DMS153 treated with DMSO at 0.1 percent for 48 hours (cell line): Measurements from ENCODE around the gene SGIP1.

Experiments used
- DNase-seq: peaks from one replicate; lab custom pipeline; 2025; ENCODE audit not compliant: unreplicated experiment; lab: John Stamatoyannopoulos, UW

SGIP1 gene

DNA sequence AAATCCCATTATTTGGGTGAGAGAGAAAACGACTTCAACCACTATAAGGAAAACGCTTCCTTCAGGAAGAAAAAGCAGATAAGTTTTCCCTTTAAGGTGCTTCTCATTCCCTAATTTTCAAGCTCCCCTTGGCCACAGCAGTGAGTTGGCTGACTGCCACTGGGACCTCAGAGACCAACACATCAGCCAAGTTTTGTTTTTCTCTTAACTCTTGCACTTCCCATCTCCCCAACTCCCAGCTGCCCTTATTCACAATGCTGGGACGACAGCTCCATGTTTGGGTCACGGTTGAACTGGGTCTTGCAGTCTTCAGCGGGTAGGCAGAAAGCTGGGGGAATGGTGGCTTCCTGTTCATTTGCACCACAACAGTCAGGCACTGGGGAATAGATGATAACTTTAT, 18.9 kb downstream of the SGIP1 start:
- DNase-seq, result no peak

DNA sequence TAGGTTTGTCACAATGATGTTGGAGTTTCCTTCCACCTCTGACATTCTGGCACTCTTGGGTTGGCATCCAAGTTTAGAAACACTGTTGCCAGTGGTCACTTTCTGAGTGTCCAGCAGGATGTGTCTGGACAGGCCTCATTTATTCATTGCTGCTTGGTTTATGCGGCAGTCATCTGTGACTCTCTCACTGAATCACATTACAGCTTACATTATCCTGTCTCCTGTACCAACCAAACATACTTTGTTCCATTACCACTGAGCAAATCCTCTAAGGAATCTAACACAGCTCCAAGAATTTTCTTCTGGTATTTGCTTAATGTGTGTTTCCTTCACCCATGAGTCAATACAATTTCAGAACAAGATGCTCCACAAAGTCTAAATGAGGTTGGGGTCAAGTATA, 19.9 kb downstream of the SGIP1 start:
- DNase-seq, result no peak

DNA sequence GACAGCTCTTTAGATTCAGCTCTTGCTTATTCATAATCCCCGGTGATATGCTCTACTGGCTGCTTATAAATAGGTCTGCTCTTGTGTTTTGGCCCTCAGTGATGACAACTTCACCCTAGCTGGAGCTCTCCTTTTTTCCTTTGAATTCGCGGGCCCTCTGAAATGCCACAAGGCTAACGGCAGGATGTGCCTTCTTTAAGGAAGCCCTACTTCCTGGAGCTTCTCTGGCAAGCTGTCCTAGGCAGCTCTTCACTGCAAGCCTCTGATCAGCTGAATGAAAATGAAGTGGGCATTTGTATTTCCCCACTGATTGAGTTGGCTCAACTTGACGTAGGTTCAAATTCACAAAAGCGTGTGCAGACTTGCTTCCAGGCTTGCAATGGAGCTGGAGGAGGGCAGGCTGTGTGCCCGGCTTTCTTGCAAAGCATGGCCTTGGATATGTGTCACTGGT, 22.2 kb downstream of the SGIP1 start:
- DNase-seq, result no peak

DNA sequence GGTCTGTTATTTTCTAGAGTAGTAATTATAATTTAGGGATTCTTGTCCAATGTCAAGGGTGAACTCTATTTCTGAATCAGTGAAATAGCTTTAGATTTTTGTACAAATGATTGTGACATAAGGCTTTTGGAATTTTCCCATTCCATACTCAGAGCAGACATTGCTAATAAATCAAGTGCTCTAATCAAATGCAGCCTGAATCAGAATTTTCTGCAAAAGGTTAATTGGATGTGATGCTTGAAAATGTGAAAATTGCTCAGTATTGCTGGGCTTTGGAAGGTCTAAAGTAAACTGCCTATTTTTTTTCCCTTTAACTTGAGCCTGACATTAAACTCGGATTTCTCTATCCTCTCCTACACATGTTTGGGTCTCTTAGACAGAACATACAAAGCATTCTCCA, 23.2 kb downstream of the SGIP1 start:
- no peak for DNase-seq

DNA sequence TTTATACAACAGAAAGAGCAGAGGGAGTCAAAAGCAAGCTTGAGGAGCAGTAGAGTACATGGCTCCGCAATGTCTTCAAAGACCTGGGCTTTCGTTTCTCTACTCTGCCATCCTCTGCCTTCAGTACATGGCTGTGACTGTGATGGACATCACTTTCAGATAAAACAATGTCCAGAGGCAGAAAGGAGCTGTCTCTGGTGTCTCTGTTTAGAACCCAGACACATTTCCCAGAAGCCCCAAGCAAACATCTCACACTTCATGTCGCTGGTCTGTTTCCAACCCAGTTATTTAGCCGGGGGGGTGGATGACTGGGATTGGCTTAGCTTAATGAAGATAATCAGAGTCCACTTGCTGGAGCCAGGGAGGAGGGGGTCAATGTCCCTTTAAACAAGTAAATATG, 25.6 kb downstream of the SGIP1 start:
- no peak for DNase-seq

DNA sequence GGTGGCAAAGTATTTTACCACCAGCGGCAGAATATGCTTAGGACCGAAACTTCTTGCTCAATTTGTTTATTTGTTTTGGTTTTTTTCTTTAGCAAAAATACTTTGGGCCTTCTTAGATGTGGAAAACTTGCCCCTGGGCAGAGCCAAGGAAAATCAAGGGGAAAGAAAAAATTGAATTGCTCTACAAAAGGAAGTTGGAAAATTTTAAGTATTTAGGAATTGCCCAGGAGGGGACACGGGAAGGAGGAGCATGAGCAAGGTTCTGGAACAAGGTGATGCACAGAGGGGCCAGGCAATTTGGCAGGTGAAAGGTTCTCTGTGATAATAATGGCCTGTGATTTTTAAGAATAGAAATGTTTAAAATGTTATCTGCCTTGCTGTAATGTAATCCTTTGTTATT, 28.6 kb downstream of the SGIP1 start:
- DNase-seq, result no peak

DNA sequence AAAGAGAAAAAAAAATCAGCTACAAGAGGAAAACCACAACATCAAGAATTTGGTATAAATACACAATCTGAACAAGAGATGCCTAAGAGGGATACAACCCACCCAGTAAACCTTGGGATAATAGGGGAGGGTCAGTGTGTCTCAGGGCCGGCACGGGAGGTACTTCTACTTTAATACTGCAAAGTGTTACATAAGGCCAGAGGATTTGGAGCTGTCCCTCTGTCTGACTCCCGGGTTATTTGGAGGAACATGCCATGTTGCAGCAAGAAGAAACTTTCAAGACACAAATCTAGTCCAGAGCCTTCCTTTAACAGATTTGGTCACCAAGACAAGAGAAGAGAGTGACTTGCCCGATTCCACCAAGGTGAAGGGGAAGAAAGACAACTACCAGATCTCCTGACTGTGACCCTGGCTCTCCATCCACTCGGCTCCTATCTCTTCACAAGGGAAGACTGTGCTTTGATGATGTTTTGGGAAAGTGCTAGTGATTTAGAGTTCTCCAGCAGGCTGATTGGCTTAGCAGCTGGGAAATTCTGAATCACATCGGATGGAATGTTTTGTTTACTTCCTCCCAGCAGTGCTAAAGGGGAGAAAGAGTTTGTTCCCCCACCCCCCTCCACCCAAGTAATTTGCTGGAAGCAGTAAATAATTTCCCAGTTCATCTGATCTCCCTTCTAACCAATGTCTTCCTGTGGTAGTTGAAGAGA, 29.3 kb downstream of the SGIP1 start:
- DNase-seq, result no peak

DNA sequence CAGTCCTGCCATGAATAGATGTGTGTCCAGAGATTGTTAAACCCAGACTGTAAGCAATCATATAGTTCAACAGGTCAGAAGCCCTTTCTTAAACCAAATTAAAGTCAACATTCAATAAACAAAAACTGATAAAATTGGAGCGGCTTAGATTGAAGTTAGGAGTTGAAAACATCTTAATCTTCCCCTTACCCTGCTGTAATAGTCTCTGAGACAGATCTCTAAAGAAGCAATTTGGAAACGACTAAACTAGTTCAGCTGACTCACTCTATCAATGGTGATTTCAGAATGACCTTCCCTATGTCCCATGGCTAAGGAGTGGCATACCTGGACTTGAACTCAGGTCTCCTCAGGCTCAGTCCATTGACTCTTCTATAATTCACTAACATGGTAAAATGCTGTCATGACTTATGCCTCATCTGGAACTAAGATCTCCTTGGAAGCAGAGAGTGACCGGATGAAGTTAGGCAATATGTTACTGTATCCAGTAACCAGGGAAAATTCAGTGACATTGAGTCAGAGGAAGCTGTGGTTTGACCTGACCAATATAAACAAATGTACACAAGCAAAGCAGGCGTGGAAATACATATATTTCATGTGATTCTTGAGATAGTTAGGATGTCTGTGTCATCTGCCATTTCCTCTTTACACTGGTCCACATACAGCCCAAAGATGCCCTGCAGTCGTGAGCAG, 30.1 kb downstream of the SGIP1 start:
- DNase-seq, result no peak

DNA sequence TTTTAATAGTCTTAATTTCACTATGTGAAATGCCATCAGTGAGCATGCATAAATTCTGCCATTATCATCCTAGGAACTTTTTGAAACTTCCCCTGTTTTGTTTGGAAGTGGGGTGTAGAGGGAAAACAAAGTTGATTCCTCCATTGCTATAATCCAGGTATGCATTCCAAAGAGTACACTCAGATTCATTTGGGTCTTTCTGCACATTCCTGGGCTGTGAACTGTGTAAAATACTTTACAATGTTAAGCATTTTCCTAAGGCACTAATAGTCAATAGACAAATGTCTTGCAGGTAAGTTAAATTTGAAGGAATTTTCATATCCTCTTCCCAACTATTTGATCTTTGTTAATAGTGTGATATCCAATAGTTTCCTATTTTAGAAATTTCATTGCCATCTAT, 36.2 kb downstream of the SGIP1 start:
- DNase-seq, result no peak

DNA sequence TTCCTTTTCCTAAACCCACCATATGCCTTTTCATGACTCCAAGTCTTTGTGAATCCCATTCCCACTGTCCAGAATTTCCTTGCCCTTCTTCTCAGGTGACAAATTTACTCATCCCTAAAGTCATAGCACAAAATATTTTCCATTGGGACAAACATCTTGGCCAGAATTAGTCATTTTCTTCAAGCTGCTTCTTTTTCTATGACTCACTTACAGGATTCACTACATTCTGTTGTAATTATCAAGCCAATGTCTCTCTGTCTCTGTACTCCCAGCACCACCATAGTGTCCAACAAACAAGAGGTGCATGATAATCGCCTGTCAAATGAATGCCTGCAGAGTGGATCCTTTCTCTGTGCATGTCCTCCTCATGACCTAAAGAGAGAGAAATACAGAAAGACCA, 37.8 kb downstream of the SGIP1 start:
- DNase-seq, result no peak

DNA sequence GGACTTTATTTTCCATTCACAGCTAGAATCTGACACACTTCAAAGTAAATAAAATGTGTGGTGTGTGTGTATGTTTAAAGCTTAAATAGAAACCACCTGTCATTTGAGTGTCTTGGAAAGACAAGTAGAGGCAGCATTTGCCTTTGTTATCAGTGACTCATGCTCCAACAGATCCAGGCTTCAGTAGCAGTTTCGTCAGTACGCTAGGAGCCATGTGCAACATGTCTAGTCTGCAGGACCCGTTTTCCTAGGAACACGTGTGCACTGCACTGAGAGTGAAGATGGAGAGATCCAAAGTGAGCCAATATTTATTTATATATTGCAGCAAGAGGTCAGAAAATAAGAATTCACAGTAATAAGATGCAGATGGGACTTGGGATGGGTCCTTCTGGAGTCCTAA, 41.8 kb downstream of the SGIP1 start:
- DNase-seq, result peak; percentile 81

DNA sequence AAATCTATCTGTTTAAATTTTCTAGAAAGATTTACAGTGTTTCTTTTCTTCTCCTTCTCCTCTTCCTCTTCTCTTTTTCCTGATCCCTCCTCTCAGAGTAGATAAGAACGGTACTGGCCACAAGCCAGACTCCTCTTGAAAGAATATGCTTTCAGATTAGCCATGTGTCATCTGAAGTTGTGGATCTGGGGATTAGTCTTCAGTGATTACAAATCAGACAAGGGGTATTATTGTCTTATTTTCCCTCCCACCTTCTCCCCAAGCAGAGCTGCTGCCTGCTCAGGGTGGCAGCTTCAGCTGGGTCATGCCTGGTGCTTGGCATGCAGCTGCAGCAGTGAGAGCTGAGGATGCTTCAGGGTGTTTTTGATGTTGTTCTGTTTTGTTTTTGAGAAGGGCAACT, 42.7 kb downstream of the SGIP1 start:
- DNase-seq, result no peak

DNA sequence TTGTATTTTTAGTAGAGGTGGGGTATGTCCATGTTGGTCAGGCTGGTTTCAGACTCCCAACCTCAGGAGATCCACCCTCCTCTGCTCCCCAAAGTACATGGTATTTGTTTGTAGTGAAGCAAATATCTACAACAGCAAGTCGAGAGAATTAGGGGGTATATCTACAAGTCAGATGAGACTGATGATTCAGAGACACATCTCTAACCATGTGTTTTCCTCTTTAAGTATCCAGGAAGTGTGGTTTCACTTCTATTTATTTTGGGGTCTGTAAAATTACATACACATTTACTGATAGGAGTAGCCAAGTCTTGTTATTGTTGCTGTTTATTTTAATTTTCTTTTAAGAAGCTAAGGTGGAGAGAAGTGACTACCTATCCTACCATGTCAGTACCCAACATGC, 44.9 kb downstream of the SGIP1 start:
- no peak for DNase-seq

DNA sequence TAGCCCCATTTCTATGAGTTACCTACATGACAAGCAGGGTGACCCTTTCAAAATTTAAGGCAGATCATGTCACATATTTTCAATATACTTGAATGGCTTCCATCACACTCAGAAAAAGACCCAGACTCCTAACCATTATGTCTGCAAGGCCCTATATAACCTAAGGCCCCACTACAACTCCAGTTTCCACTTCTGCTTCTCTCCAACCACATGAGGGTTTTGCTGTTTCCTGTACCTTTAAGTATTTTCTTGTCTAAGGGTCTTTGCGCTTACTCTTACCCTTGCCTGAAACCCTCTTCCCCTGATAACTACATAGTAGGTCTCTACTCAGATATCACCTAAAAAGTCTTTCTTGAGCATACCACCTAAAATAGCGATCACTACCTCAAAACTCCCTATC, 46.1 kb downstream of the SGIP1 start:
- DNase-seq, result no peak

DNA sequence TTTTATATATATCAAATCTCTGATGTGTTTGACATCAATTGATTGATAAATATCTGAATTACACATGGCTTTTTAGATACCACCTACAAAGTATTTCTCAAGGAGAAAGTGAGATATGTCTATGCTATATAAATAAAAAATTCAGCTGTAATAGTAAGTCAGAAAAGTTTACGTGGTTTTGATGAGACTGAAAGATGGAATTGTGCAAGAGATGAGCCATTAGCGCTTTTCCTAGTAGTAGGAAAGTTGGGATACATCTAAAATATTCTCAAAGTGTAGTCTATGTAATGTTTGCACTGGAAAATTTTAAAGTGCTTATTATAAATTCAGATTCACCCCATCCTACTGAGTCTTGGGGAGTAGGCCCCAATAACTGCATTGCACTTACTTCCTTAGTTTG, 49.1 kb downstream of the SGIP1 start:
- no peak for DNase-seq

DNA sequence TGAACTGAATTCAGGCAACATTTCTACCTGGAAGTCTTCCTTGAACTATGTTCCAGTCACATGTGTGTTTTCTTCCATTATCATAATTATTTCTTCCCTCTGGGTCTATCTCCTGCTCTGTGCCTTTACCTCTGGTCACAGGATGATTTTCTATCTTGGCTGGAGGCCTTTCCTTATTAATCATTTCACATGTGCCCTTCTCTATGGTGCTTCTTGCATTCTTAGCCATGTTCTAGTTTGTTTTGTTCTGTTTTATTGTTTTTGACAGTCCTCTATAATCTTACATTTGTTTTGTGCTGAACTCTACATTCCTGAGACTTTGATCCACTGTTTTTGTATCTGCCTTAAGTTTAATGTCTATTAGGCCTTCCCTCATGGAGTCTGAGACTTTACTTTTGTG, 51.0 kb downstream of the SGIP1 start:
- DNase-seq, result no peak

DNA sequence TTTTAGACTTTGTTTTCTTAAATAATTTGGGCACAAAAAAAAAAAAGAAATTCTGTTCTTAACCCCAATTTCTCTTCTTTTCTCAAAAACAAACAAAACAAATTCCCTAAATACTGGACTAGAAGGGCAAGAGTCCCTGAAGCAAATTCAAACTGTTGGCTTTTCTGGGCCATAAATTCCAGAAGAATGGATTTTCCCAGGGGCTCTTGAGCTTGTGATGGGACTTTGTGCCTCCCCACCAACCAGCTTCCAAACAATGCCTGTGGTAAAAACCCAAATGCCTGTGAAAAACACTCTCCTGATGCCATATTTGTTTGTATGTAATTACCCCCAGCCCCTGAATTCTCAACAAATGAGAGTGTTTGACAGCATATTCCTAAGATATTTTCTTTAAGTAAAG, 55.4 kb downstream of the SGIP1 start:
- DNase-seq, result no peak

DNA sequence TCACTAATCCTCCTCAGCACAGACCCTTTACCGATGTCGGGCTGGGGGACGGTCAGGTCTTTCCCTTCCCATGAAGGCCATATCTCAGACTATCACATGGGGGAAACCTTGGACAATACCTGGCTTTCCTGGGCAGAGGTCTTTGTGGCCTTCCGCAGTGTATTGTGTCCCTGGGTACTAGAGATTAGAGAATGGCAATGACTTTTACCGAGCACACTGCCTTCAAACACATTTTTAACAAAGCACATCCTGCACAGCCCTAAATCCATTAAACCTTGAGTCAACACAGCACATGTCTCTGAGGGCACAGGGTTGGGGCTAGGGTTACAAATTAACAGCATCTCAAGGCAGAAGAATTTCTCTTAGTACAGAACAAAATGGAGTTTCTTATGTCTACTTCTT, 58.2 kb downstream of the SGIP1 start:
- peak; percentile 24 for DNase-seq

DNA sequence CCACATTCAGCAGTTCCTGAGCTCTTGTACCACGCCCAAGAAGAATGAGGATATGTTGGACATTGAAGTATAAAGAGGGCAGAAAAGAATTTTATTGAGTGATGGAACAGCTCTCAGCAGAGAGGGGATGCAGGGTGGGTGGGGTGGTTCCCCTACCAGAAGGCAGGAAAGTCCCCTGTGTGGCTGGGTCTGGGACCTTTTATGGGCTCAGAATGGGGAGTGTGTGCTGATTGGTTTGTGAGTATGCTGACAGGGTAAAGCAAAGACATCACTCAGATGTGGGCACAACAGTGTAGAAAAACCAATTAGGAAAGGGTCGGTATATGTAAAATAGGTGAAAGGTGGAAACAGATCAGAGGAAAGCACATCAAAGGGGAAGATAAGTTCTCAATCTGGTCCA, 62.2 kb downstream of the SGIP1 start:
- no peak for DNase-seq

DNA sequence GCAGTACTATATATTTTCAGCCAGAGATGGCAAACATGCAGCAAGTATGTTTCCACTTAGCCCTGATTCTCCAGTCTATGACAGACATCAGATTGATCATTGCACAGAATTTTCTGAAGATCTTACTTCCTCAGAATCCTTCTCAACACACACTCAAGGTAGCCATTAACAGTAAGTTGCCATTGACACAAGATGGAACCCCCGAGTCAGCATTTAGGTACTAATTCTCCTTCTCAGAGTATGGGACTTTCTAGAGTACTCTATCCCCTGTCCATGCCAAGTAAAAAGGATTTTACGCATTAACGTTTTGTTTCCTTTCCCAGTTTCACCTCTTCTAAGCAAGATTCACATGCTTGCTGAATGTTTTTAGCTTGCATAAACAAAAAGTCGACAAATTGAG, 63.5 kb downstream of the SGIP1 start:
- no peak for DNase-seq

DNA sequence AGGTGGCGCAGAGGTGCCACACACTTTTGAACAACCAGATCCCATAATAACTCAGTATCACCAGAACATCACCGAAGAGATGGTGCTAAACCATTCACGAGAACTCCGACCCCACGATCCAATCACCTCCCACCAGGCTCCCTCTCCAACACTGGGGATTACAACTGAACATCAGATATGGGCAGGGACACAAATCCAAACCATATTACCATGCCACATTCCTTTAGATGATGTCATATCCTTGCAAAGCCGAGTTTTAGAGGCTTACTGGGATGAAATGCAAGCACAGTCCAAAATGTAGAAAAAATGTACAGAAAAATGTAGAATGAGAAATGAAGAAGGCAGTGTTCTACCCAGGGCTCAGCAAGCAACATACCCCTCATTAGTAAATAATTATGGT, 64.7 kb downstream of the SGIP1 start:
- DNase-seq, result no peak

DNA sequence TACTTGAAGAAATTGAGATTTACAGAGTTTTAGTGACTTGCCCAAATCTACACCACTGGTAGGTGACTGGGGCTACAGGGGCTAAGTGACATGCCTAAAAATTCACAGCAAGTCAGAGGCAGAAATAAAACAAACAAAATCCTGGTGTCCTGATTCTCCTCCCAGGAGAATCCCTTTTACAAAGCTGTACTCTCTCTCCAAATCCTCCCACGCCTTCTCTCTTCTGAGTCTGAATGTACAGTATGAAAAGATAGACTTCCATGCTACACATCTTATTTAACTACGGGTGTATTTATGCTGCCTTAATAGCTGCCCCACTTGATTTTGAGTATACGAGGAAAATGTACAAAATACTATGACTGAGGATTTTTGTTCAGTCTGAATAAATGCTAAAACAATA, 65.4 kb downstream of the SGIP1 start:
- no peak for DNase-seq
